HG03108 (cell line): Measurements from ENCODE around the gene SLC44A4.
"Not testable (repeated sequence)": the region's sequence is repeated elsewhere in the genome, so short reads cannot be mapped to it uniquely, and the experiment has no call there.

ENCODE experiments used
- ATAC-seq: cut with Tn5 transposase; IDR thresholded peaks from one replicate; pipeline ENCODE4 v1.9.1; 2021; ENCODE audit warnings: moderate library complexity; ENCODE audit not compliant: unreplicated experiment

SLC44A4 gene

DNA sequence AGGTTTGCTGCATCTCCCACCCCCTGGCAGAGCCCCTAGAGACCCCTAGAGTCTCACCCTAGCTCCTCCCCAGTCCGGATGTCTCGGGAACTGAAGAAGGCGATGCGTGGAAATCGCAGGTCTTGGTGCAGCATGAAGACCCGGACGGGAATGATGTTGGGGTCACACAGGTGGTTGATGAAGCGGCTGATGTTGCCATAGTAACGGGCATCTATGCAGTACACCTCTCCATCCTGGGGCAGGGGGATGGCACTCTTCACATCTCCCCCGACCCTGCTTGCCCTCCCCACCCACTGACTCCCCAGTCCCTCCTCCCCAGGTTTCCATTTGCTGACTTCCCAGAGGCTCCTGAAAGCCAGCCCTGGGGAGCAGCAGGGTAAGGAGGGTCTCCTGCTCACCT is 1.8 kb upstream of the SLC44A4 start:
- no peak for ATAC-seq

DNA sequence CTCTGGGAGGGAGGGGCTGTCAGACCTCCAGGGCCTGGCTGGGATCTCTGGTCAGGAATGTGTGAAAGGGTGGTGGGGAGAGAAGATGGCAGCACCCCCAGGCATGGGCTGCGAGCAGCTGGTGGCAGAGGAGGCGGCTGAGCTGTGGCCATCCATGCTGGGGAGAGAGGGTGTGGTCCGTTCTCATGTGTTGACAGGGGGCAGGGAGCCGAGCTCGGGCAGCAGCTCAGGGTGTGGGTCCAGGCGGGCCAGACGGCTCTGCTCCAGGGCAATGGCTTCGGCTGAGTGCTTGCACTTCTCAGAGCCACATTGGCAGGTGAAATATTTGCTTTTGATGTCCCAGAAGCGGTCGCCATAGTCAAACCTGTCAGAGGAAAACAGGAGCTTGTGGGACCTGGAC is 1.1 kb upstream of the SLC44A4 start:
- no peak for ATAC-seq

- no peak for ATAC-seq
Observed at GRCh38 chr6:31879143-31879542, 346 bp upstream of the SLC44A4 start.

- no peak for ATAC-seq
Observed at GRCh38 chr6:31878222-31878621, 575 bp downstream of the SLC44A4 start.

- no peak for ATAC-seq
Observed at GRCh38 chr6:31877651-31878161, 1.1 kb downstream of the SLC44A4 start.

DNA sequence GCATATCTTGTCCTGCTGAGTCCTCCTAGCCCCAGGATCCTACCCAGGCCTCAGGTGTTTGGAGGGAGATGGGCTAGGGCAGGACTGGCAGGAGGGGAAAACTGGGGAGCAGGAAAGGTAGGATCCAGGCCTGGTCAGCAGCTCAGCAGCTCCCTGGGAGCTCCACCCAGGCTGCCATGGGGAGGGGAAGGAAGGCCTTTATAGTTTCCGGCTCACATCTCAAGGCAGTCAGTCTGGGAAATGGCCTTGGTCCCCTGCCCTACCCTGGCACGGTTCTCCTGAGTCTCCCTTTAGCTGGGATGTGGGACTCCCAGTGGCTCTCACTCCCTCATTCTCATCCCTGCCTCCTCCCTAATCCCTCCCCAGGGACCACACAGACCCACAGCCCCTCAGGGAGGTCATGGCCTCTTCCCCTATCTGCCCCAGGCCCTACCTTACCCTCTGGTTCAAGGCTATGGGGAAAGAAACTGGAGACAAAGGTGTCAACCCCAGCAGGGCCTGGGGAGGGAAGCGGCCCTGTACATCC is 1.6 kb downstream of the SLC44A4 start:
- no peak for ATAC-seq

GRCh38 chr6:31876357-31876756 is 2.4 kb downstream of the SLC44A4 start:
- ATAC-seq, result no peak

GRCh38 chr6:31875877-31876276 is 2.9 kb downstream of the SLC44A4 start:
- no peak for ATAC-seq

GRCh38 chr6:31874836-31875572 is 3.8 kb downstream of the SLC44A4 start:
- ATAC-seq, result no peak

GRCh38 chr6:31874084-31874670 is 4.6 kb downstream of the SLC44A4 start:
- ATAC-seq, result no peak

DNA sequence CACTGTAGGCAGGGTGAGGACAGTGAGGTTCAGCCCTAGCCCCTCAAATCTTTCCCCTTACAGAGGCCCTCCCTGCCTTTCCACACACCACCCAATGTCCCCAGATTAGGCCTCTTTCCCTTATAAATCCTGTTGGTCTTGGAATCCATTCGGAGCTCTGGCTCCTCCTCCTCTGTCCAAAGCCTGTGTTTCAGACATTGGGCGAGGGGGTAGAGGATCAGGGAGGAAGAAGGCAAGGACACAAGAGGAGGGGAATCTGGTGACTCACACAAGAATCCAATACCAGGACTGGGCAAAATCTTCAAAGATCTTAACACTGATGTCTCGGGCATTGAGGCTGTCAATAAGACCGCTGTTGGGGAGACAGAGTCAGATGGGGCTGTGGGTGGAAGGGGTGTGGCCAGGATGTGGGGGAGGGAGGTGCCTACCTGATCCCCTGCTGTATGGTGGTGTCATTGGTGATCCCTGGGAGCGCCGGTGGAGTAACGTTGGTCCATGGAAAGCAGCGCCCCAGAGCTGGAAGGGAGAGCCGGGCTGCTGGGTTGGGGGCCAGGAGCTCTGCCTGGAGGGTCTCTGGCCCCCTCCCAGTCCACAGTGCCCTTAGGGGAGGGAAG is 7.6 kb downstream of the SLC44A4 start:
- no peak for ATAC-seq

DNA sequence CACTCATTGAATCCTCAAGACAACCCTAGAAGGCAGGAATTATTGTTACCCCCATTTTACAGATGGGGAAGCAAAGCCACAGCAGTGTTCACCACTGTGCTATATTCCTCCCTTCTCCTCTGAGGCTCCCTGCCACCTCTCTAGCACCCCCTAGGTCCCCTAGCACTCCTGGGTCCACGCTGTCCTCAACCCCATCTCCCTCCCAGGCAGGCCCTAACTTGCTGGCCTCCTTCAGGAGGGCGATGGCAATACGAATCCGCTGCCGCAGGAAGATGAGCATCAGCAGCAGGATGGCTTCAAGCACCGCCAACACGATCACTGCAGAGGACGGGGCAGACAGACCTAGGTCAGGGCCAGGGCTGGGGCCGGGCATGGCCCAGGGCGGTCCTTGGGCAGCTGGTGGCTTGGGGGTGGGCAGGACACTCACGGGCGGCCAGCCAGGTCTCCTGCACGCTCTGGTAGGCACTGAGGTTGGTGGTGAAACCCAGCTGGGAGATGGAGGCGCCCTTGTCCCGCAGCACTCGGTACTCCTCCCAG is 8.3 kb downstream of the SLC44A4 start:
- ATAC-seq, result no peak

GRCh38 chr6:31869343-31869742 is 9.5 kb downstream of the SLC44A4 start:
- no peak for ATAC-seq

DNA sequence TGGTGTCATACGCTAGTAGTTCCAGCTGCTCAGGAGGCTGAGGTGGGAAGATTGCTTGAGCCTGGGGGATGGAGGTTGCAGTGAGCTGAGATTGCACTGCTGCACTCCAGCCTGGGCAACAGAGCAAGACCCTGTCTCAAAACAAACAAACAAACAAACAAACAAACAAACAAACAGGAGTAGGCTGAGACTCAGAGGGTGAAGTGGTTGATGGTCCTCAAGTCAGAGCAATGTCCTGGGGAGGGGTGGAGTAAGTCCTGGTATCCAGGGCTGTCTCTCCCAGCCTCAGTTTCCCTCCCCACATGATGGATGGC is 10.2 kb downstream of the SLC44A4 start:
- not testable (repeated sequence) for ATAC-seq

GRCh38 chr6:31865205-31866118 is 13.3 kb downstream of the SLC44A4 start:
- ATAC-seq, result no peak

GRCh38 chr6:31864818-31865204 is 14.0 kb downstream of the SLC44A4 start:
- ATAC-seq, result no peak

DNA sequence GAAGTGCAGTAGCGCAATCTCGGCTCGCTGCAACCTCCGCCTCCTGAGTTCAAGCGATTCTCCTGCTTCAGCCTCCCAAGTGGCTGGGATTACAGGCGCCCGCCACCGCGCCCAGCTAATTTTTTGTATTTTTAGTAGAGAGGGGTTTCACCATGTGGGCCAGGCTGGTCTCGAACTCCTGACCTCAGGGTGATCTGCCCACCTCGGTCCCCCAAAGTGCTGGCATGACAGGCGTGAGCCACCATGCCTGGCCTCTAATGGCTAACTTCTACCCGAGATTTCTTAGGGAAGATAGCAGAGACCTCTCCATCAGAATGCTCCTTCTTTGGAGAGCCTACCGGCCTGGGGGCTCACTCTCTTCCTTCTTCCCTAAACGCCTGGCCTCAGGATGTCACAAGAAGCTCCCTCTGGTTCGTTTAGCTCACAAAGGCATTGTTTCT is 14.7 kb downstream of the SLC44A4 start:
- ATAC-seq, result not testable (repeated sequence)

- ATAC-seq, result peak; percentile 95
Observed at GRCh38 chr6:31862344-31863235, 16.2 kb downstream of the SLC44A4 start, which contains the start of gene NEU1. Gene NEU1 (minus strand): TSS chr6:31862821. CDS start chr6:31862776, 45 bp downstream.

GRCh38 chr6:31861919-31862343 is 16.9 kb downstream of the SLC44A4 start:
- ATAC-seq, result no peak
